AG04450 (cell line): ENCODE results near the gene WDFY3. TPM values are rescaled to one million over a fixed set of nuclear protein-coding genes. Genes with fewer than 3 reads are reported as not detected.
"Not testable (repeated sequence)": the region's sequence is repeated elsewhere in the genome, so short reads cannot be mapped to it uniquely, and the experiment has no call there.

Experiments
- CTCF ChIA-PET: fragments of 300-600, 350-600 bp; formaldehyde crosslinking; extraction: SDS; loops from one replicate; lab custom pipeline; 2022; ENCODE audit warnings: antibody characterized with exemption, inconsistent platforms; lab: Charles Lee
- POLR2A ChIA-PET: fragments of 350-600 bp; formaldehyde crosslinking; extraction: SDS; loops from one replicate; lab custom pipeline; 2021; ENCODE audit warnings: antibody characterized with exemption, inconsistent platforms; lab: Yijun Ruan, JAX
- DNase-seq: peaks from one replicate; pipeline ENCODE4 v3.0.0-alpha.2; 2011; ENCODE audit warnings: low read depth, low spot score
- H3K27ac ChIP-seq: one replicate; pipeline ENCODE4 v1.5.1; 2012; ENCODE audit warnings: low read depth, low read length, control low read depth
- H3K27me3 ChIP-seq: one replicate; pipeline ENCODE4 v1.6.0; 2012; ENCODE audit warnings: low read length; ENCODE audit not compliant: control insufficient read depth, insufficient read depth
- H3K4me3 ChIP-seq: 2 replicates; pipeline ENCODE4 v1.5.1; 2011; ENCODE audit warnings: mild to moderate bottlenecking, low read depth, low read length, control low read depth
- H3K9me3 ChIP-seq: 2 replicates; pipeline ENCODE4 v1.5.1; 2012; ENCODE audit warnings: low read length; ENCODE audit not compliant: control insufficient read depth, insufficient read depth
- polyA plus RNA-seq: library from polyadenylated mRNA; depleted of rRNA; stranded (reverse); fragments of >200 nt; gene quantifications from 2 replicates; pipeline ENCODE4 v1.2.3, GENCODE V29; 2011
- TF ChIP-seq, protein P1 (sequence below): IDR thresholded peaks from 2 replicates; pipeline ENCODE4 v1.5.1; 2011; ENCODE audit warnings: low read depth, low read length, control low read depth, inconsistent platforms

Gene WDFY3
- polyA plus RNA-seq, 1 experiment: 31.5 TPM

DNA sequence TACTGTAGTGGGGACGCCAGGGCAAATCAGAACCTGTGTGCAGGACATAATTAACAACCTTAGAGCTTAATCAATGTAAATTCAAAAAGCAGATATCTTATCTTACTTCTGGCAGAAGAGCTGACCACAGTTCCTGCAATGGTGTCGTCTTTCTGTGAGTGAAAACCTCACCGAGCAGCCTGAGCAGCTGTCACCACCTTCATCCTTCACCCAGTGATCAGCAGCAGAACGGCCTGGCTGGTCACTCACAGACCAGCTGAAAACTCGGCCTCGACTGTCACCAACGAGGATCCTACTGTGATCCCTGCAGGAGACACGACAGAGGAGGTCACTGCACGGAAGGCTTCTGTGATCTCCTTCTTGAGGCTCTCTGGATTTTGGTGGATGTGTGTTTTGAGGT lies 289.4 kb downstream of the WDFY3 start:
- H3K27ac ChIP-seq: no peak overlapping the region
- H3K27me3 ChIP-seq: no peaks in the 10 kb centered on the region
- H3K4me3 ChIP-seq: no peak overlapping the region
- ChIA-PET POLR2A (no interaction called here), CTCF (no interaction called here)
- TF ChIP-seq, protein P1, sequence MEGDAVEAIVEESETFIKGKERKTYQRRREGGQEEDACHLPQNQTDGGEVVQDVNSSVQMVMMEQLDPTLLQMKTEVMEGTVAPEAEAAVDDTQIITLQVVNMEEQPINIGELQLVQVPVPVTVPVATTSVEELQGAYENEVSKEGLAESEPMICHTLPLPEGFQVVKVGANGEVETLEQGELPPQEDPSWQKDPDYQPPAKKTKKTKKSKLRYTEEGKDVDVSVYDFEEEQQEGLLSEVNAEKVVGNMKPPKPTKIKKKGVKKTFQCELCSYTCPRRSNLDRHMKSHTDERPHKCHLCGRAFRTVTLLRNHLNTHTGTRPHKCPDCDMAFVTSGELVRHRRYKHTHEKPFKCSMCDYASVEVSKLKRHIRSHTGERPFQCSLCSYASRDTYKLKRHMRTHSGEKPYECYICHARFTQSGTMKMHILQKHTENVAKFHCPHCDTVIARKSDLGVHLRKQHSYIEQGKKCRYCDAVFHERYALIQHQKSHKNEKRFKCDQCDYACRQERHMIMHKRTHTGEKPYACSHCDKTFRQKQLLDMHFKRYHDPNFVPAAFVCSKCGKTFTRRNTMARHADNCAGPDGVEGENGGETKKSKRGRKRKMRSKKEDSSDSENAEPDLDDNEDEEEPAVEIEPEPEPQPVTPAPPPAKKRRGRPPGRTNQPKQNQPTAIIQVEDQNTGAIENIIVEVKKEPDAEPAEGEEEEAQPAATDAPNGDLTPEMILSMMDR: no peak
- DNase-seq: no peak
- no peaks in the 10 kb centered on the region; the same call in 1 of the 2 replicates for H3K9me3 ChIP-seq

DNA sequence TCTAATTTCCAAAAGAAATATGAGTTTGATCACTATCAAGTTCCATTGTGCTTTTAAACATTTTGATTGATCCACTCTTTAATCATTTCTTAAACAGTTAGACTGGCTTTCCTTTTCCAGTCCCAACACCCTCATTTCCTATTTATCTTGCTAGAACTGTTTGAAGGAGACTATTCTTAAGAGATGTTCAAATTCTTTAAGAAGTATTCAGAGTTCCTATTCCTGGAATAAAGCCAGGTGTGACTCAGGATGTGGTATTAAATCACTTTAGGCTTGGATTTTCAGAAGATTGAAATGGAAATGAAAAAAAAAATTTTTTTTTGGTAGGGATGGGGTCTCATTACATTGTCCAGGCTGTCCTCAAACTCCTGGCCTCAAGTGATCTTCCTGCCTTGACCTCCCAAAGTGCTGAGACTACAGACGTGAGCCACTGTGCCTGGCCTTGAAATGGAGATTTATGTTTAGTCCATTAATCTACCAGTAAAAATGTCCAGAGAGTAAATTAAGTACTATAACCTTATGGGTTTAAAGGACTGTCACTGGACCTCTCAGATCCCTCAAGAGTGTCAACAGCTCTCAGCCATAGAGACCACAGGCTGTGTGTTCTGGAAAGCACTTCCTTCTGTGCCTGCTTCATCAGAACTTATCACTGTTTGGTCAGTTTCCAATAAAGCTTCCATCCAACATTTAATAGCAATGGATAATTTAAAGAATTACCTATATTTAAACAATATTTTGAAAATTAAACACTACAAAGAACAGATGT lies 292.8 kb downstream of the WDFY3 start:
- TF ChIP-seq, protein P1: no peak
- Histone ChIP-seq H3K27me3 (no peaks in the 10 kb centered on the region), H3K4me3 (no peak overlapping the region), H3K9me3 (no peaks in the 10 kb centered on the region), H3K27ac (no peak overlapping the region)
- DNase-seq: peak; percentile 63
- POLR2A ChIA-PET: no interaction called here
- CTCF ChIA-PET: interaction anchor here (1.5 kb wide), 2 partner anchors 76 to 95 kb away, joined by 5 to 8 read pairs; no protein-coding TSS in a partner anchor

DNA sequence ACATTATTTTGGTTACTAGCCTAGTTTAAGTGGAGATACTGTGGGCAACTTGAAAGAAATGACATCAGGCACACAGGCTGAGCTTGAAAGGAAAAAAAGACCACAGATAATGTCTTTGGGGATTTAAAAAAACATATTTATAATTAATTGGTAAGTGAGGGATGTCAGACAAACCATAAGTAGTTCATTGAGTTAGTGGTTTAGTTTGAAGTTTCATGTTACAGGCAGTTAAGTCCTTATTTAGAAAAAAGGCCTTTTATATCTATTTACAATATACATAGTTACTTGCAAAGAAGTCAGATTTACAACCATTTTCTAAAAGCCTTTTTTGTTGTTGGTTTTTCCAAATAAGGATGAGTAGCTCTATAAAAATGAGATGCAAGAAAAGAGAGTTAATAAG lies 294.3 kb downstream of the WDFY3 start:
- Histone ChIP-seq H3K27ac (no peak overlapping the region), H3K27me3 (no peaks in the 10 kb centered on the region), H3K9me3 (no peaks in the 10 kb centered on the region), H3K4me3 (no peak overlapping the region)
- TF ChIP-seq, protein P1: no peak
- no peak for DNase-seq
- POLR2A ChIA-PET: no interaction called here
- CTCF ChIA-PET: interaction anchor here (1.5 kb wide), 2 partner anchors 78 to 93 kb away, joined by 5 to 8 read pairs; no protein-coding TSS in a partner anchor

DNA sequence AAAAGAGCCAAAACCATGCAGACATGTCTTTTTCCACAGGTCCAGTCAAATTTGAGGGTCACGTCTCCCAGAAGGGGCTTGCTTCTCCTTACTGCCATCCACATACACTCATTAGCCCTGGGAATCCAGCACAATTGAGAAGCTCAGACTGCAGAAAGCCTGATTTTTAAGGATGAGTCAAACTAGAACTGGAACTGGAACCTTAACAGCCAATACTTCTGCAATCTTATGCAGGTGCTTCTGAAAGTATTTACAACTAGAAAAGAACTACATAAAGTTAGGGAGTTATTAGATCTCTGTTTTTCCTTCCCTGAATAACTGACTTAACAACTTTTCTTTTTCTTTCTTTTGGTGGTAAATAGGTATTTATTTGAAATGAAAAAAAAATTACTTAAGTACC lies 297.3 kb downstream of the WDFY3 start:
- Histone ChIP-seq H3K27me3 (no peaks in the 10 kb centered on the region), H3K4me3 (no peak overlapping the region), H3K27ac (no peak overlapping the region), H3K9me3 (no peaks in the 10 kb centered on the region; the same call in 1 of the 2 replicates)
- ChIA-PET POLR2A (no interaction called here), CTCF (no interaction called here)
- DNase-seq: no peak
- TF ChIP-seq, protein P1: no peak

DNA sequence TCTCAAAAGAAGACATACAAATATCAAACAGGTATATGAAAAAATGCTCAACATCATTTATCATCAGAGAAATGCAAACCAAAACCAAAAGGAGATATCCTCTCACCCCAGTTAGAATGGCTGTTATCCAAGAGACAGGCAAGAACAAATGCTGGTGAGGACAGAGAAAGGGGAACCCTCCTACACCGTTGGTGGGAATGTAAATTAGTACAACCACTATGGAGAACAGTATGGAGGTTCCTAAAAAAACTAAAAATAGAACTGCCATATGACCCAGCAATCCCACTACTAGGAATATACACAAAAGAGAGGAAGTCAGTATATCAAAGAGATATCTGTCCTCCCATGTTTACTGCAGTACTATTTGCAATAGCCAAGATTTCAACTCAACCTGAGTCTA lies 300.1 kb downstream of the WDFY3 start:
- ChIA-PET CTCF (interaction anchor here (0.6 kb wide), 1 partner anchor 304 kb away, joined by 3 read pairs; no protein-coding TSS in a partner anchor), POLR2A (no interaction called here)
- no peak for DNase-seq
- Histone ChIP-seq H3K27me3 (no peaks in the 10 kb centered on the region), H3K9me3 (no peaks in the 10 kb centered on the region; the same call in 1 of the 2 replicates), H3K4me3 (no peak overlapping the region), H3K27ac (no peak overlapping the region)
- TF ChIP-seq, protein P1: no peak

DNA sequence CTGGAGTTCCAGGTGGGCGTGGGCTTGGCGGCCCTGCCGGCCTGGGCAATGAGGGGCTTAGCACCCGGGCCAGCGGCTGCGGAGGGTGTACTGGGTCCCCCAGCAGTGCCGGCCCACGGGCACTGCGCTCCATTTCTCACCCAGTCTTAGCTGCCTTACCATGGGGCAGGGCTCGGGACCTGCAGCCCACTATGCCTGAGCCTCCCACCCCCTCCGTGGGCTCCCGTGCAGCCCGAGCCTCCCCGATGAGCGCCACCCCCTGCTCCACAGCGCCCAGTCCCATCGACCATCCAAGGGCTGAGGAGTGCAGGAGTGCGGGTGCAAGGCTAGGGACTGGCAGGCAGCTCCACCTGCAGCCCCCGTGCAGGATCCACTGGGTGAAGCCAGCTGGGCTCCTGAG lies 301.7 kb downstream of the WDFY3 start:
- H3K27me3 ChIP-seq, H3K9me3 ChIP-seq, H3K27ac ChIP-seq, CTCF ChIA-PET, H3K4me3 ChIP-seq, DNase-seq: not testable (repeated sequence)
- POLR2A ChIA-PET: interaction anchor here (0.6 kb wide), 1 partner anchor 15 kb away, joined by 3 read pairs; no protein-coding TSS in a partner anchor
